ENCODE data around the gene ADGRL2.

DNA sequence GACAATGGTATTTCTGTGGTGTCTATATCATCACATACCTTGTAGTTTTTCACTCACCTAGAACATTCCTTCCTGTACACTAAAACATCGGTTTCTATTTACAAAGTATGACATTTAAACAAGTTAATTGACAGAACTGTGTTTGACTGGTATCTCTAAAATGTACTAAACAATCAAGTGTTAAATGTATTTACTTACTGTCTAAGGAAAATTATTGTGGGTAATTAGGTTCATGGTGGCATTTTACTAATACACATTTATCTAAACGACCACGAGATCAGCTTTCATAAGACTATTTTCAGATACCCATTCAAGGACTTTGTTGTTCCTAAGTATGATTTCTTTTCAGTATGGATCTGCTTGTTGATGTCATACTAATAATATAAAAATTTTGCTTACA lies 115.2 kb downstream of the ADGRL2 start:
- TF ChIP-seq POLR2AphosphoS5 (IDR thresholded peaks at IDR 0.05) (no peak), RAD21 (conservative IDR thresholded peaks at IDR 0.05) (no peak)
- TF ChIP-seq, protein P1, sequence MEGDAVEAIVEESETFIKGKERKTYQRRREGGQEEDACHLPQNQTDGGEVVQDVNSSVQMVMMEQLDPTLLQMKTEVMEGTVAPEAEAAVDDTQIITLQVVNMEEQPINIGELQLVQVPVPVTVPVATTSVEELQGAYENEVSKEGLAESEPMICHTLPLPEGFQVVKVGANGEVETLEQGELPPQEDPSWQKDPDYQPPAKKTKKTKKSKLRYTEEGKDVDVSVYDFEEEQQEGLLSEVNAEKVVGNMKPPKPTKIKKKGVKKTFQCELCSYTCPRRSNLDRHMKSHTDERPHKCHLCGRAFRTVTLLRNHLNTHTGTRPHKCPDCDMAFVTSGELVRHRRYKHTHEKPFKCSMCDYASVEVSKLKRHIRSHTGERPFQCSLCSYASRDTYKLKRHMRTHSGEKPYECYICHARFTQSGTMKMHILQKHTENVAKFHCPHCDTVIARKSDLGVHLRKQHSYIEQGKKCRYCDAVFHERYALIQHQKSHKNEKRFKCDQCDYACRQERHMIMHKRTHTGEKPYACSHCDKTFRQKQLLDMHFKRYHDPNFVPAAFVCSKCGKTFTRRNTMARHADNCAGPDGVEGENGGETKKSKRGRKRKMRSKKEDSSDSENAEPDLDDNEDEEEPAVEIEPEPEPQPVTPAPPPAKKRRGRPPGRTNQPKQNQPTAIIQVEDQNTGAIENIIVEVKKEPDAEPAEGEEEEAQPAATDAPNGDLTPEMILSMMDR (IDR thresholded peaks at IDR 0.05; ENCODE audit: poor library complexity, severe bottlenecking) = no peak

Data from neural cell (in vitro differentiated cells).